ENCODE data around the gene NUP160.
"Not testable (repeated sequence)": the region's sequence is repeated elsewhere in the genome, so short reads cannot be mapped to it uniquely, and the experiment has no call there.

NUP160 gene

DNA sequence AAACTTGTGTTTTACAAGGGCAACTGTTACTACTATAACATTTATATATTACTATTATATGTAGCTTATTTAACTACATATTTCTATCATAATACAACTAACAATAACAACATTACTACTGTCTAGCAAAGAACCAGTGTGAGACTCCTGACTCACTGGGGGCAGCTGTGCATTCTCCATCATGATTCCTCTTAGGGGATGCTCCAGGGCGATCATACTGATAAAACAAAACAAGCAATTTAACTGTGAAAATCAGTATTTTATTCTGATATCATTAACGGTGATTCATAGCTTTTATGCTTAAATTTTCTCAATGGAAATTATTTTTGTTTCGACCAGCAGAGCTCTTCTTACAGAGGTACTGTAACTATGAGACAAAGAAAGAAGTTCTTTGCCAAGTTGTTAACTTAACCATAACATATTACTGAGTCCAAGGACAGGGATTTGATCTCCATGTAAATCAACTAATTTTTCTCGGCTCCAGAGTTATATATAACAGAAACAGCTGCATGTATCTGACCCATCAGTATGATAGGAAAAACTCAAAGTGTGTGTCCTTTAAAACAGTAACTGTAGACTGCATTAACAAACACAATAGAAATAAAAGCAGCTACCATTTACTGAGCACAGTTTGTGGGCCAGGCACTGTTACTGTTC lies 56.2 kb downstream of the NUP160 start:
- DNase-seq (ENCODE audit: low read depth) = no peak

DNA sequence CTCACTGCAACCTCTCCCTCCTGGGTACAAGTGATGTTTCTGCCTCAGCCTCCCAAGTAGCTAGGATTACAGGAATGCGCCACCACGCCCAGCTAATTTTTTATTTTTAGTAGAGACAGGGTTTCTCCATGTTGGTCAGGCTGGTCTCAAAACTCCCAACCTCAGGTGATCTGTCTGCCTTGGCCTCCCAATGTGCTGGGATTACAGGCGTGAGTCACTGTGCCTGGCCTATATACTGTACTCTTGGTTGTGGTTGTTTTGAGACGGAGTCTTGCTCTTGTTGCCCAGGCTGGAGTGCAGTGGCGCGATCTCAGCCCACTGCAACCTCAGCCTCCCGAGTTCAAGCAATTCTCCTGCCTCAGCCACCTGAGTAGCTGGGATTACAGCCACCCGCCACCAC lies 58.1 kb downstream of the NUP160 start:
- DNase-seq (ENCODE audit: low read depth) = not testable (repeated sequence)

DNA sequence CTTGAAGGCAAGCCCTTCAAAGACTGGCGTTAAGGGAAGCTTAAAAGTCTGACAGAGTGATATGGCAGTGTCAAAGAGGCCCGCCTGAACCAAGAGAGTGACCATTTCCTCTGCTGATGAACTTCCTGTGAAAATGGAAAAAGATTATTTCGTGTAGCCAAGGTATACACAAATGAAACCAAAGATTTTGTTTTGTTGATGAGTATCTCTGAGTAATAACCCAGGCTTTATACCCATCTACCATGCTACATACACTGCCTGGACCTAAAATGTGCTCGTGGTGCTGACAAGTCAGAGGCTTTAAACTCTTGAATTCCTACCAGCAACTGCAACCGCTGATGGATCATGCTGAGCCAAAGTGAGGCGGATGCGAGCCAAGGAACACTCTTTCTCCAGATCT lies 60.0 kb downstream of the NUP160 start:
- no peak for DNase-seq (ENCODE audit: low read depth)

DNA sequence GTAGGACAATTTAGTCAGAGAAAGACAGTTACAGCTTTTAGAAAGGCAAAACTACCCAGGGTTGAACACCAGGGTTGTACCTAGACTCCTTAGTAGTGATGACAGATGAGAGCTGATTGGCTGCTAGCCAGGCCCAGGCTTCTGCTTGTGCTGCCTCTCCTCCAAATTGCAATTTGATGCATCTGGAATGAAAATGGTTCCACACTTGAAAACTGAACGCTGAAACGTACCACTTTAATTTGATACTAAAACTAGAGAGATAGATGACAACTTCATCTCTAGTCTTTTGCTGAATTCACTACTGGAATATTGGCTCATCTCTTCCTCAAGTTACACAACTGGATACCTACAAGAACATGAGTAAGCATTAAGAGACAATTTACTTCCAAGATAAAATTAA lies 61.8 kb downstream of the NUP160 start:
- no peak for DNase-seq (ENCODE audit: low read depth)

DNA sequence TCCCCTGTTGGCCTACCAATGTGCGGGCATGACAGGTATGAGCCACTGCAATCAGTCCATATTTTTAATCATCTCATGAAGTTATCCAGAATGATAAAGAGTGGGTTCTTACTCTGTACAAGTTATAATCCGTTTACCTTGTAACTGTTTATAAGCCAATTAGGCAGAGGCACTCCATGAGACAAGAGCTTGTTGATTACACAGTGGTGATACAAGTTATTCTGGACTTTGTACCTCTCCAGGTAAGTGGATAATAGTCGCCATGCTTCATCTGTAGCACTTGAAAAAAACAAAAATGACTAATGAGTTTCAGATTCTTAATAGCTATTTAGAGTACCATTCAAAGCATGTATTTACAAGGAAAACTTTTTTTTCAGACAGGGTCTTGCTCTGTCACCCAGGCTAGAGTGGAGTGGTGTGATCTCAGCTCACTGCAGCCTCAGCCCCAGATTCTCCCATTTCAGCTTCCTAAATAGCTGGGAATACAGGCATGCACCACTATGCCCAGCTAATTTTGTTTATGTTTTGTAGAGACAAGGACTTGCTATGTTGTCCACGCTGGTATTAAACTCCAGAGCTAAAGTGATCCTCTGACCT lies 63.3 kb downstream of the NUP160 start:
- no peak for DNase-seq (ENCODE audit: low read depth)

DNA sequence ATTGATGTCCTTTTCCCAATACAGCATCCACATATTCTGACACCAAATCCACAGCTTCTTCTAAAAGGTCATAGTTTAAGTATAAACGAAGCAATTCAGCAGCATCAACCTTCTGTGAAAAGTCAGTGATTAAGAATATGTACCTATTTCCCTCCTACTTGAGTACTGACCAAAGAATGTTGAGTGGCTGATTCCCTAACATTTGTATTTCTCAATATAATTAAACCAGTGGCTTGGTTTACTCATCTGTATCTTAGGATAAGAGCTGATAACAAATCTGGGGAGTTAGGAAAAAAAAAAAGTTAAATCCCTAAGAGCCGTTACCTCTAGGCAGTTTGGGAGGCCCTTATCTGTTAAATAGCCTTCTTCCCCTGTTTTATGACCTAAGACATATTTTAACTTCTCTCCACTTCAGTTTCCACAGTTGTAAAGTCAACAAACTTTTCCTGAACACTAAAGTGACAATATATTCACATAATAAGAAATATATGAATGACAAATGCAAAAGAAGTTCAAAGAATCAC lies 65.0 kb downstream of the NUP160 start:
- DNase-seq (ENCODE audit: low read depth) = no peak

DNA sequence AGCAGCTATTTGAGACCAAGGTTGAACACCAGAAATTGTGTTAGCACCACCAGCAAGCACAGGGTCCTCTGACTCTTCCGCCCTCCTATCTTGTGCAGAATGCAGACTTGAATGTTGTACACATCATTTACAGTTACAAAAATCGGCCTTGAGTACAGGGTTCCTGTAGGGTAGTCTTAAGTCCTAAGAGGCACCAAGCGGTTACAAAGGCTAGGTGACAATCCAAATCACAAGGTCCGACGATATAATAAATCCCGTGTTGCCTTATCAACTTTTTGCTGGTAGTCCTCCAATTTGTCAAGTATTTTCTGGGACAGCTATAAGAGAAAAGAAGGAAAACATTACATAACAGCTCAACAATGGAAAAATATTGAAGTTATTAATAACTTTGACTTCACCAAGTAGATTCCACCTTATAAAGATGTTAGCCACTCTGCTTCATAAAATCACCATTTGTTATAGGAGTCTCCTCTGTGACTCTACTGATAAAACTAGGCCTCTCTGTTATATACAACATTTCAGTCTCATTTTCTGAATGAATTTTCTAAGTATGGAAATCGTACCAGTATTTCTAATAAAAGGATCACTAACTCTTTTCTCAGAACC lies 69.2 kb downstream of the NUP160 start:
- DNase-seq (ENCODE audit: low read depth) = no peak

DNA sequence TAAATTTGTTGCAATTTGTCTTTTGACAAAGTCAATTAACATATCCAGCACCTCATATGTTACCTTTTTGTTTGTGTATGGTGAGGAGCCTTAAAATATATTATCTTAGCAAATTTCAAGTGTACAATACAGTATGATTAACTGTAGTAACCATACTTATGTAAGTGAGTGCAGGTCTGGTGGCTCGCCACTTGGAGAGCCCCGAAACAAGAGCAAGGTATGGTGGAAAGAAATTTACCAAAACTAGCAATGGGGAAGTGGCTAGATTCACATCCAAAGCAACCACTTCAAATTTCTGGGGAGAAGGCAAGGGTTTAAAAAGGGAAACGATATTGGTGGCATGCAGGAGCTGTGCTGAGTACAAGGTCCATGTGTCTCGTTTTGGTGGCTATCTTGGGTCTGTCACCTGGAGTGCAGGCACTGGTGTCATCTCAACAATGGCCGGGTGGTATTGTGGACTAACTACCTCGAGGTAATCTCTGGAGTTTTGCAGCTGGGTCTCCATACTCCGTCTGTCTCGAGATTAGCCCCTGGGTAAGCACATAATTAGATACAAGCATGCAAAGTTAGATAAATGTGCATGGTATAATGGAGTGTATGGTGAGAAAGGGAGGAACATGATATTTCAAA lies 72.8 kb downstream of the NUP160 start:
- DNase-seq (ENCODE audit: low read depth) = no peak

DNA sequence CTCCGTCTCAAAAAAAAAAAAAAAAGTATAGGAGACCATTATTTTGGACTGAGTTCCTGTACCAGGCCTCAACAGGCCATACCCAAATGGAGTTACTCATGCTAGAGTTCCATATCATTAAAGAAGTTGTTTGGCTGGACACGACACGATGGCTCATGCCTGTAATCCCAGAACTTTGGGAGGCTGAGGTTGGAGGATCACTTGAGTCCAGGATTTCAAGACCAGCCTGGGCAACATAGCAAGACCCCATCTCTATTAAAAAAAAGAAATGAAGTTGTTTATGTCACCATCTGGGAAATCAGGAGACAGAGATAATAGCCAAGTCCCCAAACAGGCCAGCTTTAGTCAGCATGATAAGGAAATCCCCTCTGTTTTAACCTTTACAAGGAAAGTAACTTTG lies 74.3 kb downstream of the NUP160 start:
- DNase-seq (ENCODE audit: low read depth) = no peak

DNA sequence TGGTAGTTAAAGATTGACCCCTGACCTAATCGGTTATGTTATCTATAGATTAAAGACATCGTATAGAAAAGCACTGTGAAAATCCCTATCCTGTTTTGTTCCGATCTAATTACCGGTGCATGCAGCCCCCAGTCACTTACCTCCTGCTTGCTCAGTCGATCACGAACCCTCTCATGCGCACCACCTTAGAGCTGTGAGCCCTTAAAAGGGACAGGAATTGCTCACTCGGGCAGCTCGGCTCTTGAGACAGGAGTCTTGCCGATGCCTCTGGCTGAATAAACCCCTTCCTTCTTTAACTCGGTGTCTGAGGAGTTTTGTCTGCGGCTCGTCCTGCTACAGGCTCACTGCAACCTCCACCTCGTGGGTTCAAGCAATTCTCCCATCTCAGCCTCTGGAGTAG lies 78.6 kb downstream of the NUP160 start:
- DNase-seq (ENCODE audit: low read depth) = not testable (repeated sequence)

DNA sequence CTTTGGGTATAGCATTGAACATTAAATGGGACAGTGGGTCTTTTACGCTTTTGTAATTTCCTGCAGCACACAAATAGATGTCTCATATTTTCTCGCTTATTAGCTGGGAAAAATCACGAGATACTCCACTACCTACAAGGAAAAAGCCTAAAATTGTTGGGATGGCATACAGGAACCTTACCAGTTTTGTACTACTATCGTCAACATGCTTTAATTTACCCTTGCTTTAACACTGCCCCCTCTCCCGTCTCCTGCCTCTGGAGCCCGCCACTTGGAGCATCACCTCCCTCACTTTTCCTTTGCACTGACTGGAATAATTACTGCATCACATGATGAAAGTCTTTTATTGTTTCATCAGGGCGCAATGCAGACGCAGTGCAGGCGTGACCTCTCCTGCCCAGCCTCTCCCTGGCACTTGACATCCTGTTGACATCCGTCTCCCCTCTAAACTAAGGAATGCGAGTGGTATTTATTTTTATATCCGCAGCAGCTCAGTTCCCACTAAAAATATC lies 80.0 kb downstream of the NUP160 start:
- DNase-seq (ENCODE audit: low read depth) = peak; percentile 16

DNA sequence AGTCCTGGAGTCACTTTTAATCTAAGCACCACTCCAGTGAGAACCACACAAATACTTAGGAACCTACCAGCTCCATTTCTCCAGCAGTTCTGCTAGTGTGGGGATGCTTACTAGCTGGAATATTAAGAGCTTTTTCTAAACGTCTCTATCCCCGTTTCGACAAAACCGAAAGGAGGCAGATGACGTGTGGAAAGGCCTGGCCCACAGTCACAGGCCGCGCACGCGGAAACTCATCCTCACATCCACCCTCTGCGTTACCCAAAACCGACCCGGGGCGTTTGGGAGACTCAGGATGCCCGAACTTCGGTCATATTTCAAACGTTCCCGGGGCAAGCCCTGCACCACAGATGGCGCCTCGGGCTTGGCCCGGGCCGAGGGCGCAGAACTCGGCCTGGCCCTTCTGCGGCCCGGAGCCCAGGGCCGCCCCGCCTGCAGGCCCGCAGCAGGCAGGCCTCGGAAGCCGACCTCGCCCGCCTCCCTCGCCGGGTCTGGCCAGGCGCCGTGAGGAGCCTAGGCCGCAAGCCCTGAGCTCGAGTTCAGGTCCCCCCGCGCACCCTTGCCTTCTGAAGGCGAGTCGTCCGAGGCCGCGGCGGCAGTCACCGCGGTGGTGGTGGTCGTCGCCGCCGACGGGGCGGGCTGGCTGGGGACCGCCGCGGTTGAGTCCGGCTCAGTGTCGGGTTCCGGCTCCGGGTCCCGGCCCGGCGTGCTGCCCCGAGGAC lies 81.5 kb downstream of the NUP160 start:
- DNase-seq (ENCODE audit: low read depth) = peak; percentile 70

DNA sequence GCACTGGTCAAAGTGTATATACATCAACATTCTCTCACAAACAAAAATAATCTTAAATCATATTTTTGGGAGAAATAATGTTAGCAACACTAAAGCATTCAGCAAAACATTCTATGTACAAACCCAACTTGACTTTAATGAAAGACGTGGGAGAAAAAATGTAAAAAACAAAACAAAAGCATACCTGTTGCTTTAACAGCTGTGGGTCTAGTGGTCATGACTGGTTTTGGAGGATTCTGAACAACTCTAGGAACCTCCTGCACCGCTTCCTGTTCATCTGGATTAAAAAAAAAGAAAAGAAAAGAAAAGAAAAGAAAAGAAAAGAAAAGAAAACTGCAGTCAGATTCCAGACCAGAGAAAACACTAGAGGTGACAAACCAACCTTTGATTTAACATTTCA lies 83.1 kb downstream of the NUP160 start:
- no peak for DNase-seq (ENCODE audit: low read depth)

DNA sequence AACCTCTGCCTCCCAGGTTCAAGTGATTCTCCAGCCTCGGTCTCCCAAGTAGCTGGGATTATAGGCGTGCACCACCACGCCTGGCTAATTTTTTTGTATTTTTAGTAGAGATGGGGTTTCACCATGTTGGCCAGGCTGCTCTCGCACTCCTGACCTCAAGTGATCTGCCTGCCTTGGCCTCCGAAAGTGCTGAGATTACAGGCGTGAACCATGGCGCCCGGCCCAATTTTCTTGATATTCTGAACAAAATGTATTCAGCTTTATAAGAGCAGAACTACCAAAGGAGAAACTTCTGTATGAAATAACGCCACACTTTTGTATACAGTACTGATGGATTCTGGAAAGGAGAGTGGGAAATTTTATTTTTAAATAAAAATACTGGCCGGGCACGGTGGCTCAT lies 88.9 kb downstream of the NUP160 start:
- not testable (repeated sequence) for DNase-seq (ENCODE audit: low read depth)

DNA sequence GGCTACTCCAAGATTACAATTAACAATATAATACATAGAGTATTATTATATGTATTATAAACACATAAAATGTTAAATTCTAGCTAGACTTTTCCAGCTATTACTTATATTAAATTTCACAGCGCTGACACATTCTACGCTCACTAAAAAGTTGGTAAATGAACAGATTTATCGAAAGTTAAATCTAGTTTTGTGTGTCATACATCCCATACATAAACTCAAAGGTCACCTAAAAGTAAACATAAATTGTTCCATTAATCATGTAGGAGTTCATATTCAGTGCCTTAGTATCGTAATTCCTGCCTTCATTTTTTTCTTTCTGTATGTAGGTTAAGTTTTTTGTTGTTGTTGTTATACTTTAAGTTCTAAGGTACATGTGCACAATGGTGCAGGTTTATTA lies 91.9 kb downstream of the NUP160 start:
- DNase-seq (ENCODE audit: low read depth) = no peak

DNA sequence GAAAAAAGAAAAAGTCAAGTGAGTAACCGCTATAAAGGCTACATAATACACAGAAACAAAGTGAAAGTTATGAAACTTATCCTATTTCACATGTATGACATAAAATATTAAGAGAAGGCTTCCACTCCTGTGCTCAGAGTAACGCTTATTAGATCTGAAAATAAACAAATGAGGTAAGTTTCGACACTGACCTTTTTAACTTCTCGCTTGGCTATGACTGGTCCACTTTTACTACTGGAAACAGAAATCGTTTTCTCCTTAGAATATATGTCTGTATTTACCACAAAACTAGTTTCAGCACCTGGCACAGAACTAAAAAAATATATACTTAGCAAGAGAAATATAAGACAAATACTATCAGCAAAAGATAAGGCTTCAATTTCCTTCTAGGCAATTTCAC lies 97.4 kb downstream of the NUP160 start:
- DNase-seq (ENCODE audit: low read depth) = no peak

DNA sequence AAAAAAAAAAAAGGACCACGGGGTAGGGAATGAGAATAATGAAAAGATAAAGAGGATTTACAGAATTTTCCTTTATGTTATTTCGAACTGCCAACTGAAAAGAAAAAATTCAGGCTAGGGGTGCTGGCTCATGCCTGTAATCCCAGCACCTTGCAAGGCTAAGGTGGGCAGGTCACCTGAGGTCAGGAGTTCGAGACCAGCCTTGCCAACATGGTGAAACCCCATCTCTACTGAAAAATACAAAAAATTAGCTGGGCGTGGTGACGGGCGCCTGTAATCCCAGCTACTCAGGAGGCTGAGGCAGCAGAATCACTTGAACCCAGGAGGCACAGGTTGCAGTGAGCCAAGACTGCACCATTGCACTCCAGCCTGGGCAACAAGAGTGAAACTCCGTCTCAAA lies 105.7 kb downstream of the NUP160 start:
- DNase-seq (ENCODE audit: low read depth) = not testable (repeated sequence)

DNA sequence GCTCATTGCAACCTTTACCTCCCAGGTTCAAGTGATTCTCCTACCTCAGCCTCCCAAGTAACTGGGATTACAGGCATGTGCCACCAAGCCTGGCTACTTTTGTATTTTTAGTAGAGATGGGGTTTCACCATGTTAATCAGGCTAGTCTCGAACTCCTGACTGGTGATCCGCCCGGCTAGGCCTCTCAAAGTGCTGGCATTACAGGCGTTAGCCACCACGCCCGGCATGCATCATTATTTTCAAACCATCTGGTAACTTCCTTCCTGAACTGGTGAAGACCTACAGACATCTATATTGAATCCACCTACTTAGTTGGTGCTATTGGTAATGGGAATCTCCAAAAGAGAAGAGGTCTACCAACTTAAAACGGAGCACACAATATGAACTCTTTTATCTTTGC lies 110.3 kb downstream of the NUP160 start:
- DNase-seq (ENCODE audit: low read depth) = not testable (repeated sequence)

DNA sequence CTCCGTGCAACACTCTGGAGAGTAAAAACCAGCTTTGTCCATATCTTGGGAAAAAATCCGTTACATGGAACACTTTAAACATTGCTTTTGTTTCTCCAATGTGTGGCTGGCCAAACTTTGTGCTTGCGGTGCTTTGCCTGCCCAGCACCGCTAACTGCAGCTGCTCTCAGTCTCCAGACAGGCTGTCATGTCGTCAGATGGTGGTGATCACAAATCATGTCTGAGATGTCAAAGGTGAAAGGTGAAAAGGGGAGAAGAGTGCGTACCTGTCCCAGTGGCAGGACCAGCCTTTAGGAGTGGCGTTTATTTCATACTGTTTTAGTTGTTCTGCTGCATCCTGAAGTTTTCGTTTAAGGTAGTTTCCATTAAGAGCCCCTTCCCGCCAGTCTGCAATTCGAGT lies 115.9 kb downstream of the NUP160 start:
- no peak for DNase-seq (ENCODE audit: low read depth)

DNA sequence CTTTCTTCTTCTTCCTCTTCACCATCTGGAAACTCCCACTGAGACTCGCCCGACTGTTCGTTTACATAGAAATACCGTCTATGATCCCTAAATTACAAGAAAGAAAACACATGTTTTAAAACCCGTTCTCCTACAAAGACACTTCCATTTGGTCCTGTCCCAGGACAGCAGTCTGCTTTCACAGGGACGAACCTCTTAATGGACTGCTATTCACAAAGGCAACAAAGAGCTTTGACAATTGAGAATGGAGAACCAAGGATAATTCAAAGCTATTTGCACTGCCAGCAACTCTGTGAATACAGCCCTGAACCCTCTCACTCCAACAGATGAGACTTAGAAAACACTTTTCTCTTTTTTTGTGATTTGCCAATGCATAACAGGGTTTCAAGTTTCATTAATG lies 116.7 kb downstream of the NUP160 start:
- DNase-seq (ENCODE audit: low read depth) = no peak

Measured in activated T-cell treated with anti-CD3 and anti-CD28 coated beads for 24 hours (primary cell).